Endothelial cell (in vitro differentiated cells): ENCODE results near the gene LPIN1. TPM values are rescaled to one million over a fixed set of nuclear protein-coding genes. Genes with fewer than 3 reads are reported as not detected.

Source experiments
- DNase-seq: peaks from one replicate; pipeline ENCODE4 v3.0.0; 2021; ENCODE audit warnings: low spot score
- H3K27ac Mint-ChIP-seq: one replicate; pipeline ENCODE4 v1.8.0; 2021; ENCODE audit warnings: mixed read lengths, inconsistent platforms; ENCODE audit not compliant: unreplicated experiment
- H3K27me3 Mint-ChIP-seq: one replicate; pipeline ENCODE4 v1.8.0; 2021; ENCODE audit warnings: mild to moderate bottlenecking, moderate library complexity, mixed read lengths, inconsistent platforms; ENCODE audit not compliant: unreplicated experiment
- H3K36me3 Mint-ChIP-seq: one replicate; pipeline ENCODE4 v1.8.0; 2021; ENCODE audit warnings: mild to moderate bottlenecking, low read depth, mixed read lengths, inconsistent platforms; ENCODE audit not compliant: unreplicated experiment
- H3K4me1 Mint-ChIP-seq: one replicate; pipeline ENCODE4 v1.8.0; 2021; ENCODE audit warnings: mild to moderate bottlenecking, mixed read lengths, inconsistent platforms; ENCODE audit not compliant: unreplicated experiment
- H3K4me3 Mint-ChIP-seq: one replicate; pipeline ENCODE4 v1.8.0; 2021; ENCODE audit warnings: mild to moderate bottlenecking, mixed read lengths, inconsistent platforms; ENCODE audit not compliant: unreplicated experiment
- H3K9me3 Mint-ChIP-seq: one replicate; pipeline ENCODE4 v1.8.0; 2021; ENCODE audit warnings: mixed read lengths, inconsistent platforms; ENCODE audit not compliant: unreplicated experiment
- total RNA-seq: library from RNA; stranded (reverse); fragmentation: NEBNext Ultra II Directional; extraction: Animal tissue kit (Norgen Biotek cat#: 25700); gene quantifications from one replicate; pipeline ENCODE4 v1.2.1, GENCODE V29; 2021; ENCODE audit not compliant: unreplicated experiment
- TF ChIP-seq, protein P1 (sequence below): fragments of 200-600 bp; sonication (generic); IDR thresholded peaks from one replicate; pipeline ENCODE4 v1.5.0; 2021; ENCODE audit warnings: antibody characterized with exemption; ENCODE audit not compliant: unreplicated experiment

Gene LPIN1
- total RNA-seq, 1 donor from 2014 or later = 16.4 TPM

GRCh38 chr2:11703700-11704099 lies 42.7 kb upstream of the LPIN1 start:
- no peak for DNase-seq
- Mint-ChIP-seq H3K9me3 (no peaks in the 10 kb centered on the region), H3K36me3 (no peaks in the 10 kb centered on the region), H3K4me3 (no peak overlapping the region), H3K27me3 (peaks cover 4% of the 10 kb centered on the region), H3K27ac (no peak overlapping the region), H3K4me1 (peaks cover 3% of the 10 kb centered on the region)
- TF ChIP-seq, protein P1, sequence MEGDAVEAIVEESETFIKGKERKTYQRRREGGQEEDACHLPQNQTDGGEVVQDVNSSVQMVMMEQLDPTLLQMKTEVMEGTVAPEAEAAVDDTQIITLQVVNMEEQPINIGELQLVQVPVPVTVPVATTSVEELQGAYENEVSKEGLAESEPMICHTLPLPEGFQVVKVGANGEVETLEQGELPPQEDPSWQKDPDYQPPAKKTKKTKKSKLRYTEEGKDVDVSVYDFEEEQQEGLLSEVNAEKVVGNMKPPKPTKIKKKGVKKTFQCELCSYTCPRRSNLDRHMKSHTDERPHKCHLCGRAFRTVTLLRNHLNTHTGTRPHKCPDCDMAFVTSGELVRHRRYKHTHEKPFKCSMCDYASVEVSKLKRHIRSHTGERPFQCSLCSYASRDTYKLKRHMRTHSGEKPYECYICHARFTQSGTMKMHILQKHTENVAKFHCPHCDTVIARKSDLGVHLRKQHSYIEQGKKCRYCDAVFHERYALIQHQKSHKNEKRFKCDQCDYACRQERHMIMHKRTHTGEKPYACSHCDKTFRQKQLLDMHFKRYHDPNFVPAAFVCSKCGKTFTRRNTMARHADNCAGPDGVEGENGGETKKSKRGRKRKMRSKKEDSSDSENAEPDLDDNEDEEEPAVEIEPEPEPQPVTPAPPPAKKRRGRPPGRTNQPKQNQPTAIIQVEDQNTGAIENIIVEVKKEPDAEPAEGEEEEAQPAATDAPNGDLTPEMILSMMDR = no peak

DNA sequence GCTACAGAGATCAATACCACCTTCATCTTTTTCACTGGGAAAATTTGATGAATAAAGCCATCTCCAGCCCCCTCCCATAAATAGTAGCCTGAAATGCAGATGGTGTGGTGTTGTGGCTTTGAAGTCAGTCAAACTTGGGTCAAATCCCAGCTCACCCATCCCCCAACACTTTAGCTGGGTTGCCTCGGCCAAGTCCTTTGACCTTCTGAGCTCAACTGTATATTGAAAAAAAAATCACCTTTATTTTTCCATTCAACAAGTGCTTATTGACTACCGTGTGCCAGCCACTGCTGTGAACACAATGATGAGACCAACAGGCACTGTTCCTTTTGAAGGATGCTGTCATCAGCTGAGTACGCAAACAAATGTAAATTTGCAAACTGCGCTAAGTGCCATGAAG lies 41.4 kb upstream of the LPIN1 start:
- H3K27ac Mint-ChIP-seq = peak overlapping the region; percentile 25
- H3K27me3 Mint-ChIP-seq = peaks cover 4% of the 10 kb centered on the region
- H3K4me3 Mint-ChIP-seq = no peak overlapping the region
- DNase-seq = no peak
- no peaks in the 10 kb centered on the region for H3K36me3 Mint-ChIP-seq
- TF ChIP-seq, protein P1 = no peak
- H3K4me1 Mint-ChIP-seq = peaks cover 3% of the 10 kb centered on the region
- no peaks in the 10 kb centered on the region for H3K9me3 Mint-ChIP-seq

DNA sequence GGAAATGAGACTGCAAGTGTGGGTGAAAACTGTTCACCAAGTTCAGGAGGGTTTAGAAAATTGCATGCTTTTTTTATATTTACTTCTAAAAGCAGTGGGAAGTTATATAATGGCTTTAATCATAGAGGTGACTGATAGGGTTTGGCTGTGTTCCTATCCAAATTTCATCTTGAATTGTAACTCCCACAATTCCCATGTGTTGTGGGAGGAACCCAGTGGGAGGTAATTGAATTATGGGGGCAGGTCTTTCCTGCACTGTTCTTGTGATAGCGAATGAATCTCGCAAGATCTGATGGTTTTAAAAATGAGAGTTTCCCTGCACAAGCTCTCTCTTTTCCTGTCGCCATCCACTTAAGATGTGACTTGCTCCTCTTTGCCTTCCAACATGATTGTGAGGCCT lies 40.7 kb upstream of the LPIN1 start:
- Mint-ChIP-seq H3K4me3 (no peak overlapping the region), H3K27me3 (peaks cover 4% of the 10 kb centered on the region), H3K9me3 (no peaks in the 10 kb centered on the region), H3K27ac (no peak overlapping the region), H3K4me1 (peaks cover 3% of the 10 kb centered on the region), H3K36me3 (no peaks in the 10 kb centered on the region)
- TF ChIP-seq, protein P1 = no peak
- DNase-seq = no peak

DNA sequence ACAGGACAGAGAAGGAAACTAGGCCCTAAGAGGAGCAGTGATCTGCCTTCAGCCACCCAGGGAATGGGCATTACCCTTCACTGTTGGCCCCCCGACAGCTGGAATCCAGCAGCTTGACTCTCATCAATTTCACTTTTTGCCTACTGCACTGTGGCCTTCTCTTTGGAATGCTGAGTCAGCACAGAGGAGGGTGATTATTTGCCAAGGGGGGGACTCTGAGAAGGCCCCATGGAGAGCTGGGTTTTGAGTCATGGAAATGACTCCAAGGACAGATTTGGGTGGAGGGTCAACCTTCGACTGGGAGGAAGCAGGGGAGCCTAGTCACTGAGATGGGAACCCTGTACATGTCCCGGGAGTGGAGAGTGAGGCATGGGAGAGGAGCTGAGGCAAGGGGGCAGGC lies 38.3 kb upstream of the LPIN1 start:
- no peak overlapping the region for H3K4me3 Mint-ChIP-seq
- peaks cover 8% of the 10 kb centered on the region for H3K27me3 Mint-ChIP-seq
- no peaks in the 10 kb centered on the region for H3K36me3 Mint-ChIP-seq
- TF ChIP-seq, protein P1 = no peak
- peaks cover 3% of the 10 kb centered on the region for H3K4me1 Mint-ChIP-seq
- H3K27ac Mint-ChIP-seq = no peak overlapping the region
- DNase-seq = no peak
- H3K9me3 Mint-ChIP-seq = no peaks in the 10 kb centered on the region

DNA sequence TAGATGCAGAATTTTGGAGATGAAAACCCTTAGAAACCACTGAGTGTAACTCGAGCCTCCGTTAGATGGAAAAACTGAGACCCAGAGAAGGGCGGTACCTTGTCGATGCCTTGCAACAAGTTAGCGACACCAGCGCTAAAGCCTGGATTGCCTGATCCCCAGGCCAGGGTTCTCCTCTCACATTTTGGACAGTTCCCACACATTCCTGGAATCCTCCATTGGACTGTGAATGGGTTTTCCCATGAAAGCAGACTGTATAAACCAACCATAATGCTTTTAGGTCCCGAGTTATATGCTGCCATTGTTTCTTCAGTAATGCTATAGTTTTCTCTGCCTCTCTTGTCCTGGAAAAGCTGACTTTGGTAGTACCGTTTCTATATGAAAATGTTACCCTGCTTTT lies 37.1 kb upstream of the LPIN1 start:
- H3K27me3 Mint-ChIP-seq = peaks cover 8% of the 10 kb centered on the region
- peaks cover 3% of the 10 kb centered on the region for H3K4me1 Mint-ChIP-seq
- TF ChIP-seq, protein P1 = no peak
- DNase-seq = no peak
- H3K27ac Mint-ChIP-seq = no peak overlapping the region
- H3K4me3 Mint-ChIP-seq = no peak overlapping the region
- H3K36me3 Mint-ChIP-seq = no peaks in the 10 kb centered on the region
- no peaks in the 10 kb centered on the region for H3K9me3 Mint-ChIP-seq
